GM06990 (cell line): ENCODE results near the gene RAB25.

Source experiments
- DNase-seq: peaks from one replicate; pipeline ENCODE4 v3.0.0-alpha.2; 2011; ENCODE audit not compliant: insufficient read length; ENCODE audit errors: extremely low read depth
- H3K27me3 ChIP-seq: replicated peaks from 2 replicates; pipeline ENCODE4 v1.6.0; 2011; ENCODE audit warnings: low read length; ENCODE audit not compliant: control insufficient read depth, insufficient read depth
- H3K36me3 ChIP-seq: 2 replicates; pipeline ENCODE4 v1.5.1; 2011; ENCODE audit warnings: low read length; ENCODE audit not compliant: control insufficient read depth, insufficient read depth
- H3K4me3 ChIP-seq: replicated peaks from 2 replicates; pipeline ENCODE4 v1.5.1; 2011; ENCODE audit warnings: low read depth, mild to moderate bottlenecking, control low read depth, low read length
- CTCF ChIP-seq: IDR thresholded peaks from 2 replicates; pipeline ENCODE4 v1.5.1; 2011; ENCODE audit warnings: low read length, control low read depth, mild to moderate bottlenecking, inconsistent platforms; ENCODE audit not compliant: insufficient read depth, poor library complexity, severe bottlenecking

The RAB25 gene

GRCh38 chr1:156042828-156043227, 18.1 kb upstream of the RAB25 start:
- DNase-seq, result no peak
- TF ChIP-seq CTCF, result no peak
- no peak overlapping the region for H3K4me3 ChIP-seq
- H3K27me3 ChIP-seq, result no peaks in the 10 kb centered on the region
- H3K36me3 ChIP-seq, result peaks cover 10% of the 10 kb centered on the region

GRCh38 chr1:156045076-156045475, 15.9 kb upstream of the RAB25 start:
- H3K27me3 ChIP-seq, result no peaks in the 10 kb centered on the region
- H3K4me3 ChIP-seq, result no peak overlapping the region
- TF ChIP-seq CTCF, result no peak
- peaks cover 14% of the 10 kb centered on the region for H3K36me3 ChIP-seq
- no peak for DNase-seq

- Histone ChIP-seq H3K27me3 (no peaks in the 10 kb centered on the region), H3K36me3 (peaks cover 12% of the 10 kb centered on the region), H3K4me3 (no peak overlapping the region)
- TF ChIP-seq CTCF, result no peak
- no peak for DNase-seq
Measured at GRCh38 chr1:156048663-156049258, 12.2 kb upstream of the RAB25 start.

- Histone ChIP-seq H3K36me3 (peaks cover 8% of the 10 kb centered on the region), H3K4me3 (no peak overlapping the region)
Measured at GRCh38 chr1:156050376-156050775, 10.6 kb upstream of the RAB25 start.

GRCh38 chr1:156051011-156051725, 9.8 kb upstream of the RAB25 start:
- no peak overlapping the region for H3K4me3 ChIP-seq
- no peak for TF ChIP-seq CTCF
- no peak for DNase-seq
- H3K27me3 ChIP-seq, result no peaks in the 10 kb centered on the region
- H3K36me3 ChIP-seq, result peaks cover 8% of the 10 kb centered on the region

More at GRCh38 chr1:156050376-156050775, 10.6 kb upstream of the RAB25 start:
- DNase-seq, result no peak
- H3K27me3 ChIP-seq, result no peaks in the 10 kb centered on the region
- no peak for TF ChIP-seq CTCF
